Activated T-helper 1 cell treated with anti-CD3 and anti-CD28 coated beads, Interleukin-12 subunit alpha, Interleukin-12 subunit beta, Interleukin-2, Interleukin-4 antibody, amounts not matched to agents 30 ng/mL and 10 ng/mL and 1 ng/mL, durations not matched to agents 14 hours and 24 hours and 36 hours (primary cell): ENCODE measurements around the gene LCNL1. TPM values are rescaled to one million over a fixed set of nuclear protein-coding genes. Genes with fewer than 3 reads are reported as not detected.

Experiments used
- DNase-seq: peaks from one replicate; pipeline ENCODE4 v3.0.0; 2021; ENCODE audit warnings: low spot score
- H3K27ac Mint-ChIP-seq: one replicate; pipeline ENCODE4 v1.8.0; 2021; ENCODE audit warnings: mild to moderate bottlenecking, mixed read lengths
- H3K27me3 Mint-ChIP-seq: one replicate; pipeline ENCODE4 v1.8.0; 2022; ENCODE audit warnings: mild to moderate bottlenecking, moderate library complexity, mixed read lengths; ENCODE audit not compliant: insufficient read depth
- H3K36me3 Mint-ChIP-seq: one replicate; pipeline ENCODE4 v1.8.0; 2021; ENCODE audit warnings: low read depth, mixed read lengths
- H3K4me1 Mint-ChIP-seq: one replicate; pipeline ENCODE4 v1.8.0; 2021; ENCODE audit warnings: low read depth, mixed read lengths
- H3K4me3 Mint-ChIP-seq: one replicate; pipeline ENCODE4 v1.8.0; 2021; ENCODE audit warnings: mild to moderate bottlenecking, moderate library complexity, mixed read lengths
- H3K9me3 Mint-ChIP-seq: one replicate; pipeline ENCODE4 v1.8.0; 2021; ENCODE audit warnings: mixed read lengths
- intact Hi-C: fragments of 100-400 bp; cut with micrococcal nuclease; formaldehyde crosslinking; loops from one replicate; pipeline ENCODE4 v1.15.1; 2024
- total RNA-seq: library from RNA; stranded (reverse); gene quantifications from 2 replicates; pipeline ENCODE4 v1.2.3, GENCODE V29; 2022

The LCNL1 gene
- total RNA-seq, 1 donor from 2014 or later, result not detected

DNA sequence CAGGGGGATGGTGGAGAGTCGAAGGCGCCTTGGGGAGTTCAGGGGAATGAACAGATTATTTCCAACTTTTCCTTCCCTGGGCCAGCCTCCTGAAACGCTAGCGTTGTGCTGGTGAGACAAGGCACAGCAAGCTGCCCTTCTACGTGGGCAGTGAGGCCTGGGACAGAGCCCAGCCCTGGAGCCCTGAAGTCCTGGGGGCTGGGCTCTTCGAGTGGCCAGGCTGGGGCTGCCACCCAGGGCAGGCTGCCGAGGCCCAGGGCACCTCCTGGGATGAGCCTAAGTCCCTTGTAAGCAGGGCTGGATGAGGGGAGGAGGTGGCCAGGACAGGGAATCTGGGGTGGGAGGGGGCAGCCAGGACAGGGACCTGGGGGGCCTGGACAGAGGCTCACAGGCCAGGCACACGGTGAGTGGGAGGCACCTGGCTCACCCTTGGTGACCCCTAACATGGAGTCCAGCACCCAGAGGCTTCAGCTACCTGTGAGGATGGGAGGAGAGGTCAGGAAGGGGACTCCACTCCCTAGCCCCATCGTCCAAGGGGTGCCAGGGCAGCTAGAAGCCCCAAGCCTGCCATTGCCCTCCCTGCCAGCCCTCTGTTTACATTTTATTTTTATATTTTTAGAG lies 32.0 kb upstream of the LCNL1 start:
- H3K4me3 Mint-ChIP-seq, result peak overlapping the region; percentile 84
- no peaks in the 10 kb centered on the region for H3K9me3 Mint-ChIP-seq
- intact Hi-C loops, result loop anchor here (1.0 kb wide), 1 partner anchor 42 kb away; the partner anchor contains the start of gene PAXX
- H3K4me1 Mint-ChIP-seq, result no peaks in the 10 kb centered on the region
- H3K36me3 Mint-ChIP-seq, result no peaks in the 10 kb centered on the region
- H3K27me3 Mint-ChIP-seq, result no peaks in the 10 kb centered on the region
- H3K27ac Mint-ChIP-seq, result peak overlapping the region; percentile 83
- DNase-seq, result no peak

DNA sequence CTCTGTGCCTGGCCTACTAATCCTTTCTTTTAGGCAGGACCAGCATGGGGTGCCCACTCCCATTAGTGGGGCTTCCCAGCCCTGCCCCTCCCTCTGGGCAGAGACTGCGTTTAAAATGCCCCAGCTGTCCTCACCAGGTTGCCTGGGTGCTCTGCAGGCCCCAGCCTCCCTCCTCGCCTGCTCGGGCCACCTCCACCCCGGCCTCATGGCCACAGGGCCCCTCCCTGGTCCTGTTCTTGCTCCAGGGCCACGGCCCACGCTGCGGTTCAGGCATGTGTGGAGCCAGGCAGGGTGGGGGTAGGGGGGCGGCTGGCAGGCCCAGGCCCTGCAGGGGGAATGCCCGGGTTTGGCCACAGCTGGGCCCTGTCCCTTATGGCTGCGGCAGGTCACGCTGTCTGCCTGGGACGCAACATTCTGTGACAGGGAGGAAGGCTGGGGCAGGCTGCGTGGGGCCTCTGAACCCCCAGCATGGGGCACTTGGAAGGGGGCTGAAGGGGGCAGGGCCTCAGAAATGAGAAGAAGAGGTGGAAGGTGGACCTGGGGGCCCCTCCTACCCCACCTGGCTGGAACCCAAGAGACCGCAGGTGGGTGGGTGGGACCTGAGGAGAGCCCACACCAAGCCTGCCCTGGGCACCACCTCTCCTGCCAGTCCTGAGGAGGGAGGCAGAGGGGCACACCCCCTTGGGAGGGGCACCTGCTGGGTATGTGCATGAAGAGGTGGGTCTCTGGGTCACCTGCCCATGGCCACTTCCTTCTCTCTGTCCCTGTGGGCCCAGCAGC lies 31.1 kb upstream of the LCNL1 start, which contains the start of gene LCN12:
LCN12 (plus strand) TSS at position 733 of the 780 bp plus-strand sequence. CDS start 55 bp downstream, outside the sequence.
- H3K27me3 Mint-ChIP-seq, result no peaks in the 10 kb centered on the region
- DNase-seq, result no peak
- H3K9me3 Mint-ChIP-seq, result peaks cover 7% of the 10 kb centered on the region
- H3K4me3 Mint-ChIP-seq, result no peak within 1 kb of the TSS
- H3K4me1 Mint-ChIP-seq, result no peaks in the 10 kb centered on the region
- no peaks in the 10 kb centered on the region for H3K36me3 Mint-ChIP-seq
- intact Hi-C loops, result no loop called here
- no peak within 1 kb of the TSS for H3K27ac Mint-ChIP-seq

DNA sequence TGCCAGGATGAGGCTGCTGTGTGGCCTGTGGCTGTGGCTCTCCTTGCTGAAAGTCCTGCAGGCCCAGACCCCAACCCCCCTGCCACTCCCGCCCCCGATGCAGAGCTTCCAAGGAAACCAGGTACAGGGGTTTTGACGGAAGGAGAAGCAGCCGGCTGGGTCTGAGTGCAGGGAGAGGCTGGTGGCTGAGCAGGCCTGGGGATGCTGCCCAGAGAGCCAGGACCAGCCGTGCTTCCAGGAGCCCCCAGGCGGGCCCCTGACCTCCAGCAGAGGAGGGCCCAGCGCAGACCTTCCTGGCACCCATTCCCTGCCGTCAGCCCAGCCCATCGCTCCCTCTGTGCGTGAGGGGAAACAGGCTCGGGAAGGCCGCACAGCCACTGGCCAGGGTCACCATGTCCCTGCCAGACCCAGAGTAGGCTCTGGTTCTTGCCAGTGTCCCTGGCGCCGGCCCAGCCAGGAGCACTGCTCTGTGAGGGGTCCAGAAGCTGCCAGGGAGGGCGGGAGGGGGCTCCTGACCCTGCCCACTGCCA lies 30.4 kb upstream of the LCNL1 start:
- H3K4me3 Mint-ChIP-seq, result no peak overlapping the region
- no peaks in the 10 kb centered on the region for H3K27me3 Mint-ChIP-seq
- intact Hi-C loops, result no loop called here
- no peak for DNase-seq
- H3K9me3 Mint-ChIP-seq, result peaks cover 9% of the 10 kb centered on the region
- H3K36me3 Mint-ChIP-seq, result no peaks in the 10 kb centered on the region
- no peaks in the 10 kb centered on the region for H3K4me1 Mint-ChIP-seq
- no peak overlapping the region for H3K27ac Mint-ChIP-seq

- Mint-ChIP-seq H3K4me3 (no peak overlapping the region), H3K27ac (no peak overlapping the region)
Measured at GRCh38 chr9:136952876-136953770, 29.7 kb upstream of the LCNL1 start.

GRCh38 chr9:136953771-136954269 lies 29.0 kb upstream of the LCNL1 start:
- no peaks in the 10 kb centered on the region for H3K4me1 Mint-ChIP-seq

More at GRCh38 chr9:136952876-136953770, 29.7 kb upstream of the LCNL1 start:
- Mint-ChIP-seq H3K4me1 (no peaks in the 10 kb centered on the region), H3K27me3 (no peaks in the 10 kb centered on the region), H3K9me3 (peaks cover 9% of the 10 kb centered on the region), H3K36me3 (no peaks in the 10 kb centered on the region)
- intact Hi-C loops, result no loop called here
- no peak for DNase-seq

DNA sequence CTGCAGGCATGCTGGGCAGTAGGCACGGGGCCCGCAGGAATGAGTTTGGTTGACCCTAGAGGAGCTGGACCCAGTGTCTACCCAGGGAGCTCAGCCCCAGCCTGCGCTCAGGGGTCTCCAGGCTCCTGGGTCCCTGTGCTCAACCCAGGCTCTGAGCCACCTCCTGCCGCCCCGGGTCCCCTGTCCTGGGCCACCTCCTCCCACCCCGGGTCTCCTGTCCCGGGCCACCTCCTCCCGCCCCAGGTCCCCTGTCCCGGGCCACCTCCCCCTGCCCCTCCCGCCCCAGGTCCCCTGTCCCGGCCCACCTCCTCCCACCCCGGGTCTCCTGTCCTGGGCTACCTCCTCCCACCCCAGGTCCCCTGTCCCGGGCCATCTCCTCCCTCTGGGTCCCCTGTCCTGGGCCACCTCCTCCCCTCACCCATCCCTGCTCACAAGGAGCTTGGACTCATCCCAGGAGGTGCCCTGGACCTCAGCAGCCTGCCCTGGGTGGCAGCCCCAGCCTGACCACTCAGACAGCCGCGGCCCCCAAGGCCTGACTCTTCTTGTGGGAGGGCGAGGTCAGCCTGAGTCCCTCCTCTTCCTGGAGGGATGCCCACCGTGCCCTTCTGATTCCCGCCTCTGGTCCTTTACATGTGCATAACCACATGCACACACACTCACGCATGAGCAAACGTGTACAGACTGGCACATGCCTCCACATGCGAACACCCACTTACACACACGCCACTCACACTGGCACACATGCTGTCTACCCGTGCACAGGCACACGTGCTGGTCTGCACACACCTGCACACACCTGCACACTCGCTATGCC lies 28.3 kb upstream of the LCNL1 start:
- Mint-ChIP-seq H3K4me1 (no peaks in the 10 kb centered on the region), H3K9me3 (peaks cover 9% of the 10 kb centered on the region), H3K4me3 (no peak overlapping the region), H3K36me3 (no peaks in the 10 kb centered on the region), H3K27me3 (no peaks in the 10 kb centered on the region), H3K27ac (no peak overlapping the region)
- intact Hi-C loops, result no loop called here
- DNase-seq, result no peak

More at GRCh38 chr9:136953771-136954269, 29.0 kb upstream of the LCNL1 start:
- Mint-ChIP-seq H3K36me3 (no peaks in the 10 kb centered on the region), H3K27ac (no peak overlapping the region), H3K4me3 (no peak overlapping the region), H3K9me3 (peaks cover 9% of the 10 kb centered on the region), H3K27me3 (no peaks in the 10 kb centered on the region)
- intact Hi-C loops, result no loop called here
- no peak for DNase-seq

DNA sequence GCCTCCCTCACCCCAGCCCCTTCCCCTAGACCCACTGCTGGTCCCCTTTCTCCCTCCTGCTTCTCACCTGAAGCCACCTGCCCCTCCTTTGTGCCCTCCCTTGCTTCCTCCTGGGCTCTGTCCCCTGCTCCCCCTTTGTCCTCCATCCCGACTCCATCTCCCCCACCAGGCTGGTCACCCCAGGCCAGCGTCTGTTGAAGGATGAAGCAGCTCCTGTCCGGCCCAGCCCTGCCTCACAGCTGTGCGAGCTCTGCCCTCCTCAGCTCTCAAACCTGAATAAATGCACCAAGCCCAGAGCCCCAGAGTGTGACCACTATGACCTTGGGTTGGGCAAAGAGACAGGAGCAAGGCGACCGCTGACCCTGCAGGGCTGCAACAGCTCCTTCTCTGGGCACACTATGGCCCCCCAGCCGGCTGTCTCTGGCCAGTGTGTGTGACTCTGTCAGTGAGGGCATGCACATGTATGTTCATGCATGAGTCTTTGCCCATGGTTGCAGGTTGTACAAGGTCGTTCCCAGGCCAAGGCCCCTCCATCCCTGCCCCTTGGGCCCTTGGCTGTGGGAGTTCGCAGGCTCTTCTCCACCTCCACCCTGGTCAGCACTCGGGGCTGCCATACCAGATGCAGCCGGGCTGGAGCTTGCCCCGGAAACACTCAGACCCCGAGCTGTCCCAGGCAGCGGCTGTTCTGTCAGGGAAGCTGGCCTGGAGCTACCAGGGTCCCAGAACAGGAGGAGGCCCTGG lies 27.4 kb upstream of the LCNL1 start:
- no peak overlapping the region for H3K27ac Mint-ChIP-seq
- no peaks in the 10 kb centered on the region for H3K27me3 Mint-ChIP-seq
- DNase-seq, result no peak
- no peak overlapping the region for H3K4me3 Mint-ChIP-seq
- intact Hi-C loops, result no loop called here
- no peaks in the 10 kb centered on the region for H3K36me3 Mint-ChIP-seq
- H3K9me3 Mint-ChIP-seq, result peaks cover 9% of the 10 kb centered on the region
- H3K4me1 Mint-ChIP-seq, result no peaks in the 10 kb centered on the region

DNA sequence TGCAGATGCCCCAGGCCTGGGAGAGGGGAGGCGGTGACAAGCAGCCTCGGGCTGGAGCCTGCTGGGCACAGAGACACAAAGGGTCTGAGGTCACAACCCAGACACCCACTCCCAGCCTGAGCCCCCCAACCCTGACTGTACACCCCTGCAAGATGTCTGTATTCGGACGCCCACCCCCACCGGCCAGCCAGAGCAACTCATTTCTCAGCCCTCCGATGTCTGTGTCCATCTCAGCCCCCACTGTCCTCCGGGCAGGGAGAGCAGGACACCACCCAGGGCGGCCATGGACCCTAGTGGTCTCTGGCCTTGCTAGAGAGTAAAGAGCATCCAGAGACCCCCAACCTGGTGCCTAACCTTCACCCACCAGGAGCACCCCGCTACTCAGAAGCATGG lies 26.9 kb upstream of the LCNL1 start:
- Mint-ChIP-seq H3K27ac (no peak overlapping the region), H3K4me1 (no peaks in the 10 kb centered on the region)

GRCh38 chr9:136956604-136957003 lies 26.2 kb upstream of the LCNL1 start:
- H3K4me1 Mint-ChIP-seq, result no peaks in the 10 kb centered on the region
- no peaks in the 10 kb centered on the region for H3K36me3 Mint-ChIP-seq
- peaks cover 9% of the 10 kb centered on the region for H3K9me3 Mint-ChIP-seq
- no peak for DNase-seq
- peak overlapping the region; percentile 56 for H3K27ac Mint-ChIP-seq
- no peak overlapping the region for H3K4me3 Mint-ChIP-seq
- H3K27me3 Mint-ChIP-seq, result no peaks in the 10 kb centered on the region
- intact Hi-C loops, result no loop called here

More for the DNA sequence above, 26.9 kb upstream of the LCNL1 start:
- Mint-ChIP-seq H3K4me3 (no peak overlapping the region), H3K36me3 (no peaks in the 10 kb centered on the region), H3K27me3 (no peaks in the 10 kb centered on the region), H3K9me3 (peaks cover 9% of the 10 kb centered on the region)
- no peak for DNase-seq
- intact Hi-C loops, result no loop called here

- no peaks in the 10 kb centered on the region for H3K27me3 Mint-ChIP-seq
- no peaks in the 10 kb centered on the region for H3K36me3 Mint-ChIP-seq
- H3K4me1 Mint-ChIP-seq, result no peaks in the 10 kb centered on the region
- no peak overlapping the region for H3K27ac Mint-ChIP-seq
- no peak overlapping the region for H3K4me3 Mint-ChIP-seq
- intact Hi-C loops, result no loop called here
- H3K9me3 Mint-ChIP-seq, result peaks cover 9% of the 10 kb centered on the region
- DNase-seq, result no peak
Measured at GRCh38 chr9:136957461-136957860, 25.3 kb upstream of the LCNL1 start.

GRCh38 chr9:136957901-136958300 lies 24.9 kb upstream of the LCNL1 start:
- Mint-ChIP-seq H3K4me3 (no peak overlapping the region), H3K27me3 (no peaks in the 10 kb centered on the region), H3K4me1 (no peaks in the 10 kb centered on the region), H3K36me3 (no peaks in the 10 kb centered on the region), H3K27ac (no peak overlapping the region), H3K9me3 (peaks cover 9% of the 10 kb centered on the region)
- DNase-seq, result no peak
- intact Hi-C loops, result no loop called here
